ENCODE measurements around the gene YWHAB. TPM values are rescaled to one million over a fixed set of nuclear protein-coding genes. Genes with fewer than 3 reads are reported as not detected.

YWHAB gene
- total RNA-seq, 1 experiment from 2014 or later, result 377 TPM

DNA sequence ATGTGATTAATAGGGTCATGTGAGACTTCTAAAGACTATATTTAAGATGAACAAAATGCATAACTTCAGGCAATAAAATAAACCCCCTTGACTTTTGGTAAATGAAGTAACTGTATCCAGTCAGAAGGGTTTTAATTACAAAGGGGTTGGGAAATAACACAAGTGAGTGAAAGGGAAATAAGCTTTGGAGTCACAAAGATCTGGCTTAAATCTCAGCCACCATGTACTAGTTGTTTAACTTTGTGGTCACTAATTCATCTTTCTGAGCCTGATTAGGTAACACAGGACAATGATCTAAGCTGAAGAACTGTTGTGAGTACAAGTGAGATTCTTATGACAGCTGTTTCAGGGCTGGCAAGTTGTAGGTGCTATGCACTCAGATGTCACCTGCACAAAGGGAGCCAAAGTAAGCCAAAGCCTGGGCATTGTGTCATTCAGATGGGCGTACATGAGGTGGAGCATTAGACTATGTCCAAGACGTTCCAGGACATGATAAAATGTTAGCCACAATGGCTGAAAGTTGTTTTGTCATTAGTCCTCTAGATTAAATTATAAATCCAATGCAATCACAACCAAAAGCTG lies 60.9 kb downstream of the YWHAB start:
- BruUV-seq (replicated peaks), result no TSS peak
- H3K27me3 Mint-ChIP-seq (ENCODE audit: unreplicated experiment), result no peaks in the 10 kb centered on the region
- CTCF ChIA-PET, result no interaction called here
- TF ChIP-seq, protein P1, sequence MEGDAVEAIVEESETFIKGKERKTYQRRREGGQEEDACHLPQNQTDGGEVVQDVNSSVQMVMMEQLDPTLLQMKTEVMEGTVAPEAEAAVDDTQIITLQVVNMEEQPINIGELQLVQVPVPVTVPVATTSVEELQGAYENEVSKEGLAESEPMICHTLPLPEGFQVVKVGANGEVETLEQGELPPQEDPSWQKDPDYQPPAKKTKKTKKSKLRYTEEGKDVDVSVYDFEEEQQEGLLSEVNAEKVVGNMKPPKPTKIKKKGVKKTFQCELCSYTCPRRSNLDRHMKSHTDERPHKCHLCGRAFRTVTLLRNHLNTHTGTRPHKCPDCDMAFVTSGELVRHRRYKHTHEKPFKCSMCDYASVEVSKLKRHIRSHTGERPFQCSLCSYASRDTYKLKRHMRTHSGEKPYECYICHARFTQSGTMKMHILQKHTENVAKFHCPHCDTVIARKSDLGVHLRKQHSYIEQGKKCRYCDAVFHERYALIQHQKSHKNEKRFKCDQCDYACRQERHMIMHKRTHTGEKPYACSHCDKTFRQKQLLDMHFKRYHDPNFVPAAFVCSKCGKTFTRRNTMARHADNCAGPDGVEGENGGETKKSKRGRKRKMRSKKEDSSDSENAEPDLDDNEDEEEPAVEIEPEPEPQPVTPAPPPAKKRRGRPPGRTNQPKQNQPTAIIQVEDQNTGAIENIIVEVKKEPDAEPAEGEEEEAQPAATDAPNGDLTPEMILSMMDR (IDR thresholded peaks at IDR 0.05; ENCODE audit: unreplicated experiment), result no peak
- no peaks in the 10 kb centered on the region for H3K9me3 Mint-ChIP-seq (ENCODE audit: low read depth, unreplicated experiment)
- DNase-seq, result no peak
- intact Hi-C loops (cut with micrococcal nuclease; ENCODE audit: unreplicated experiment), result no loop called here
- no peaks in the 10 kb centered on the region for H3K4me1 Mint-ChIP-seq (ENCODE audit: low read depth, unreplicated experiment)
- H3K27ac Mint-ChIP-seq (ENCODE audit: unreplicated experiment), result no peak overlapping the region
- H3K36me3 Mint-ChIP-seq (ENCODE audit: insufficient read depth, unreplicated experiment), result peaks cover 63% of the 10 kb centered on the region
- H3K4me3 Mint-ChIP-seq (ENCODE audit: low read depth, unreplicated experiment), result no peak overlapping the region

DNA sequence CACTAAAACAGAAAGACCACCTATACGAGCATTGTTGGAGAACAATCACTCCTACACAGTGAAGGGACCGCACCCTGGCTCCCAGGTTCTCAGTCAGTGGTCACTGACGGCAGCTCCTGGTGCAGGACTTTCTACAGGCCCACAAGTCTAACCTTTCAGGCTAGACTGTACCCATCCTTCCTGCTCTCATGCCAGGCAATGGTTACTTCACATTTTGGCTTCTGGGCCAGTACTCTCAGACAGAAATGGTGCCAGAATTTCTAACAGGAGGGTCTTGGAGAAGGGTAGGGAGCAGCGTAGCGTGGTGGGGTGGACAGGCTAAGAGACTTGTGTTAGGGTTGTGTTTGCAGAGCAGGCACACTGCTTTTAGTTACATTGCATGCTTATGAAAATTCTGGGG lies 62.6 kb downstream of the YWHAB start:
- no peaks in the 10 kb centered on the region for H3K27me3 Mint-ChIP-seq (ENCODE audit: unreplicated experiment)
- no peak overlapping the region for H3K4me3 Mint-ChIP-seq (ENCODE audit: low read depth, unreplicated experiment)
- no TSS peak for BruUV-seq (replicated peaks)
- CTCF ChIA-PET, result no interaction called here
- peaks cover 8% of the 10 kb centered on the region for H3K4me1 Mint-ChIP-seq (ENCODE audit: low read depth, unreplicated experiment)
- TF ChIP-seq, protein P1 (IDR thresholded peaks at IDR 0.05; ENCODE audit: unreplicated experiment), result no peak
- intact Hi-C loops (cut with micrococcal nuclease; ENCODE audit: unreplicated experiment), result no loop called here
- H3K9me3 Mint-ChIP-seq (ENCODE audit: low read depth, unreplicated experiment), result no peaks in the 10 kb centered on the region
- peaks cover 60% of the 10 kb centered on the region for H3K36me3 Mint-ChIP-seq (ENCODE audit: insufficient read depth, unreplicated experiment)
- no peak overlapping the region for H3K27ac Mint-ChIP-seq (ENCODE audit: unreplicated experiment)
- DNase-seq, result no peak

DNA sequence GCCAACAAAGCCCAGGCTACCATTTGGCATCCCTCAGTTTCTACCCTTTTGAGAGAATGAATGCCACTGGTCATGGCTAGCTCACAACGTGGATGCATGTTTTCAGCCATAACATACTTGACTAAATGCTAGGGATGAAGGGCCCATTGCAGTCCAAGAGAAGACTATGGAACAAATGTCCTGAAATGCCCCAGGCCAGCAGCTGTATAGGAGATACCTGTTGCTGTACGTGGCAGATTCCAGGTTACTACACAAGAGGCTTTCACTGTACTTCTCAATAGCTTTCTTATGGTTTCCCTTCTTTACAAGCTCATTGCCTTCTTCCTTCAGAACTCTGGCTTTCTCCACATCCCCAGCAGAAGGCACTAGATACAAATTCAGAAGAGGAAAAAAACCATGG lies 63.0 kb downstream of the YWHAB start:
- no peak overlapping the region for H3K27ac Mint-ChIP-seq (ENCODE audit: unreplicated experiment)
- no peaks in the 10 kb centered on the region for H3K9me3 Mint-ChIP-seq (ENCODE audit: low read depth, unreplicated experiment)
- no peaks in the 10 kb centered on the region for H3K27me3 Mint-ChIP-seq (ENCODE audit: unreplicated experiment)
- peaks cover 61% of the 10 kb centered on the region for H3K36me3 Mint-ChIP-seq (ENCODE audit: insufficient read depth, unreplicated experiment)
- intact Hi-C loops (cut with micrococcal nuclease; ENCODE audit: unreplicated experiment), result no loop called here
- TF ChIP-seq, protein P1 (IDR thresholded peaks at IDR 0.05; ENCODE audit: unreplicated experiment), result no peak
- DNase-seq, result no peak
- no TSS peak for BruUV-seq (replicated peaks)
- CTCF ChIA-PET, result no interaction called here
- no peak overlapping the region for H3K4me3 Mint-ChIP-seq (ENCODE audit: low read depth, unreplicated experiment)
- peaks cover 12% of the 10 kb centered on the region for H3K4me1 Mint-ChIP-seq (ENCODE audit: low read depth, unreplicated experiment)

DNA sequence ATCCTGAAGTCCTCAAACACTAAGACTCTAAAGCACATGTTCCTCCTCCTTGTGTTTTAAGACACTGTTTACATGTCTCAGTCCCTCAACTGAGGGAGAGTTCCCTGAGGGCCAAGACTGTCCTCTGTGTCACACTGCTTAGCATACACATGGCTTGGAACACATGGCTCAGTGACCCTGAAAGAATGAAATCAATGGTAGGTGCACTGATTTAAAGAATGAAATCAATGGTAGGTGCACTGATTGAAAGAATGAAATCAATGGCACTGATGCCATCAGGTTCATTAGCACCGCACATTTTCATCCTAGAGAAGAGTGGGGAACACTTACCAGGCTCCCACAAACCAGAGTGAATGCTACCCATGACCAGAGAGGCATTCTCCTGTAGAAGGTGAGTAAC lies 64.9 kb downstream of the YWHAB start:
- Mint-ChIP-seq H3K4me3 (ENCODE audit: low read depth, unreplicated experiment) (no peak overlapping the region), H3K9me3 (ENCODE audit: low read depth, unreplicated experiment) (no peaks in the 10 kb centered on the region), H3K4me1 (ENCODE audit: low read depth, unreplicated experiment) (peaks cover 20% of the 10 kb centered on the region), H3K27ac (ENCODE audit: unreplicated experiment) (peak overlapping the region; percentile 13), H3K27me3 (ENCODE audit: unreplicated experiment) (no peaks in the 10 kb centered on the region), H3K36me3 (ENCODE audit: insufficient read depth, unreplicated experiment) (peaks cover 63% of the 10 kb centered on the region)
- intact Hi-C loops (cut with micrococcal nuclease; ENCODE audit: unreplicated experiment), result no loop called here
- BruUV-seq (replicated peaks), result no TSS peak
- CTCF ChIA-PET, result no interaction called here
- TF ChIP-seq, protein P1 (IDR thresholded peaks at IDR 0.05; ENCODE audit: unreplicated experiment), result no peak
- no peak for DNase-seq

Measured in Calu3 (cell line).